BLaER1 (cell line): ENCODE results near the gene SNX21.

Experiments
- H3K27ac ChIP-seq: shearing (Covaris generic); formaldehyde crosslinking; 2 replicates; pipeline ENCODE4 v1.8.1; 2022
- H3K27me3 ChIP-seq: shearing (Covaris generic); formaldehyde crosslinking; 2 replicates; pipeline ENCODE4 v1.8.1; 2022
- H3K36me3 ChIP-seq: shearing (Covaris generic); formaldehyde crosslinking; 2 replicates; pipeline ENCODE4 v1.8.1; 2022
- H3K4me1 ChIP-seq: shearing (Covaris generic); formaldehyde crosslinking; 2 replicates; pipeline ENCODE4 v1.8.1; 2022
- H3K4me2 ChIP-seq: shearing (Covaris generic); formaldehyde crosslinking; 2 replicates; pipeline ENCODE4 v1.8.1; 2022
- H3K4me3 ChIP-seq: shearing (Covaris generic); formaldehyde crosslinking; 2 replicates; pipeline ENCODE4 v1.8.1; 2022
- H3K9ac ChIP-seq: shearing (Covaris generic); formaldehyde crosslinking; 2 replicates; pipeline ENCODE4 v1.8.1; 2022
- H3K9me3 ChIP-seq: shearing (Covaris generic); formaldehyde crosslinking; 2 replicates; pipeline ENCODE4 v1.8.1; 2022
- H4K20me1 ChIP-seq: shearing (Covaris generic); formaldehyde crosslinking; 2 replicates; pipeline ENCODE4 v1.8.1; 2022
- Cebpa-rat ChIP-seq: shearing (Covaris generic); IDR thresholded peaks from 2 replicates; pipeline ENCODE4 v1.8.1; 2022

SNX21 gene

GRCh38 chr20:45833883-45834796 lies 541 bp downstream of the SNX21 start:
- Histone ChIP-seq H3K9me3 (no peaks in the 10 kb centered on the region), H3K4me2 (peak overlapping the region; percentile 95), H3K4me3 (peak overlapping the region; percentile 66), H3K36me3 (no peaks in the 10 kb centered on the region), H3K27me3 (peaks cover 32% of the 10 kb centered on the region), H3K9ac (peak overlapping the region; percentile 50), H3K4me1 (peaks cover 14% of the 10 kb centered on the region), H3K27ac (no peak overlapping the region), H4K20me1 (0 out of 2 replicates have a peak, but pooled peaks cover 4% of the 10 kb centered on the region)
- TF ChIP-seq Cebpa-rat, result no peak

DNA sequence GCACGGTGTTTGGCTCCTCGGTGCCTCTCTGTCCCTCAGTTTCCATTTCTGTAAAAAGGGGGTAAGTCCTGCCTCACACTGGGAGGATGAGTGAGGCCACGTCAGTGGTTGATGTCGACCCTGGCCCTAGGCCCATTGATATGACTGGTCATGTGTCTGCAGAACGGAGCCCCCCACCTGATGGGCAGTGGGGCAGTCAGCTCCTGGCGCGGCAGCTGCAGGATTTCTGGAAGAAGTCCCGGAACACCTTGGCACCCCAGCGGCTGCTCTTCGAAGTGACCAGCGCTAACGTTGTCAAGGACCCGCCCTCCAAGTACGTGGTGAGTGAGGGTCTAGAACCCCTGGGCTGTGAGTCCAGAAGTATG lies 1.2 kb downstream of the SNX21 start:
- Histone ChIP-seq H3K27me3 (peaks cover 32% of the 10 kb centered on the region), H3K4me2 (no peak overlapping the region), H4K20me1 (0 out of 2 replicates have a peak, but pooled peaks cover 4% of the 10 kb centered on the region), H3K4me1 (peaks cover 14% of the 10 kb centered on the region), H3K9ac (no peak overlapping the region), H3K36me3 (no peaks in the 10 kb centered on the region), H3K9me3 (no peaks in the 10 kb centered on the region), H3K27ac (no peak overlapping the region), H3K4me3 (no peak overlapping the region)
- TF ChIP-seq Cebpa-rat, result no peak

GRCh38 chr20:45835329-45835765 lies 1.7 kb downstream of the SNX21 start:
- H3K36me3 ChIP-seq, result no peaks in the 10 kb centered on the region
- H3K4me3 ChIP-seq, result no peak overlapping the region
- TF ChIP-seq Cebpa-rat, result no peak
- peaks cover 32% of the 10 kb centered on the region for H3K27me3 ChIP-seq
- H3K27ac ChIP-seq, result no peak overlapping the region
- H3K9ac ChIP-seq, result no peak overlapping the region
- H3K4me2 ChIP-seq, result no peak overlapping the region
- no peaks in the 10 kb centered on the region for H3K9me3 ChIP-seq
- H4K20me1 ChIP-seq, result 0 out of 2 replicates have a peak, but pooled peaks cover 4% of the 10 kb centered on the region
- peaks cover 14% of the 10 kb centered on the region for H3K4me1 ChIP-seq

DNA sequence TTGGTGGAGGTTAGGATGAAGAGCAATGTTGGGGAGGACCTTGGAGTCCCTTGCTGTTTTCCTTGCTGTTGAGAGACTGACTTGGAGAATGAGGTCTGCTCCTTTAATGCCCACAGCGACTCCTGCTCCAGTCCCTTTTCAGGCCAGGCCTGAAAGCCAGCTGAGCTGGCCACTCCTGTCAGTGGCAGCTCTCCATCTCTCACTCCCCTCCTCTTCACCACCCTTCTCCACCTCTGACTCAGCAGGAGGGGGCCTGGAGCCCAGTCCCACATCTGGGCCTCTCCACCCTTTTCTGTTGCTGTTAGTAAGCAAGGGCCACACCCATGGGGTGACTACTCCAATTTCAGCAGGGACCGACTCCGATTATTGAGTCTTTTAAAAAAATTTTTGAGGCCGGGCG lies 2.2 kb downstream of the SNX21 start:
- Histone ChIP-seq H3K27ac (no peak overlapping the region), H3K4me2 (no peak overlapping the region), H3K9me3 (no peaks in the 10 kb centered on the region), H3K4me1 (peaks cover 14% of the 10 kb centered on the region), H3K4me3 (no peak overlapping the region), H4K20me1 (0 out of 2 replicates have a peak, but pooled peaks cover 4% of the 10 kb centered on the region), H3K36me3 (peaks cover 3% of the 10 kb centered on the region; the same call in 1 of the 2 replicates), H3K27me3 (peaks cover 32% of the 10 kb centered on the region), H3K9ac (no peak overlapping the region)
- TF ChIP-seq Cebpa-rat, result no peak

DNA sequence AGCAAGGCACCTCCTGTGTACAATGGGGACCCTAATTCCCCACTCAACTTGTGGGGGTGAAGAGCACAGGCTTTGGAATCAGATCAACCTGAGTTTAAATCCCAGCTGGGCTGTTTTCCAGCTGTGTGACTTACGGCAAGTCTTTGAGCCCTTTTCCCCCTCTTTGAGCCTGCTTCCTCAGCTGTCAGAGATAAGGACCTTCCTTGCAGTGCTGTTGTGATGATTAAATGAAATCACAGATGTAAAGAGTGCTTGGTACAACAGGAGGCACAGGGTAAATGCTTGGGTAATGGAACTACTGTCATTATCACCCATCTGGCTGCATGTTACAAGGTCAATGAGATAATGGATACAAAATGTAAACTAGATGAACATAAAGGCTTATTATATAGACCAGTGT lies 3.2 kb downstream of the SNX21 start:
- H3K4me3 ChIP-seq, result no peak overlapping the region
- no peak overlapping the region for H3K27ac ChIP-seq
- peaks cover 32% of the 10 kb centered on the region for H3K27me3 ChIP-seq
- H3K9ac ChIP-seq, result no peak overlapping the region
- H4K20me1 ChIP-seq, result 0 out of 2 replicates have a peak, but pooled peaks cover 4% of the 10 kb centered on the region
- H3K4me1 ChIP-seq, result peaks cover 18% of the 10 kb centered on the region
- H3K9me3 ChIP-seq, result no peaks in the 10 kb centered on the region
- no peak overlapping the region for H3K4me2 ChIP-seq
- peaks cover 13% of the 10 kb centered on the region for H3K36me3 ChIP-seq
- no peak for TF ChIP-seq Cebpa-rat

- Histone ChIP-seq H3K4me2 (no peak overlapping the region), H3K4me1 (peaks cover 16% of the 10 kb centered on the region), H3K9me3 (no peaks in the 10 kb centered on the region), H4K20me1 (no peaks in the 10 kb centered on the region), H3K27me3 (no peaks in the 10 kb centered on the region), H3K4me3 (no peak overlapping the region), H3K27ac (no peak overlapping the region), H3K36me3 (peaks cover 52% of the 10 kb centered on the region), H3K9ac (no peak overlapping the region)
- TF ChIP-seq Cebpa-rat, result no peak
Measured at GRCh38 chr20:45840700-45841198, 7.2 kb downstream of the SNX21 start.

DNA sequence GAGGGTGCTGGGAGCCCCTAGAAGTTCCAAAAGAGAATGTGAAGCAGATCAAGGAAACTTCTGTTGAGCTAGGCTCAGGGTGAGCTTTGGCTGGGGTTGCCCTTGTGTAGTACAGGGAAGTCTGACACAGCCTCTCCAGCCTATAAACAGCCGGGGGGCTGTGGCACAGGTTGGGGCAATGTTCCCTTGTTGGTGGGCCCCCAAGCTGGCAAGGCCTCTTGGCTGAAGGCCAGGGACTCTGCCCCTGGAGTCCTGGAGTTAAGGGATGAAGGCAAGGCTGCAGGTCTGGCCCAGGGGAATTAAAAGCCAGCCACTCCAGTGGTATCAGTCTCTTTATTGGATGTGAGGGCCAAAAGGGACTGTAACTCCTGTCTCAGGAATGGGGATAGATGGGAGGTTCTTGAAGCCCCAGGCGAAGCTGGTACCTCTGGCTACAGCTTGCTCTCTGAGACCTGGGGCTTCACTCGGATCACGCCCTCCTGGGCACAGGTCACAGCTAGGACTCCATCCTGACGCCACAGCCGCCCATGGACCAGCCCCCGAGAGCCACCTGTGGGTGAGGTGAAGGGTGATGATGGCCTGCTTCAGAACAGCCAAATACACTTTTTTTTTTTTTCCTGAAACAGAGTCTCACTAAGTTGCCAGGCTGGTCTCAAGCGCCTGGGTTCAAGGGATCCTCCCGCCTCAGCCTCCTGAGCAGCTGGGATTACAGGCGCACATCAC lies 8.0 kb downstream of the SNX21 start:
- Histone ChIP-seq H3K9me3 (no peaks in the 10 kb centered on the region), H3K36me3 (peaks cover 60% of the 10 kb centered on the region), H3K9ac (peak overlapping the region; percentile 7; the same call in 1 of the 2 replicates), H3K4me3 (no peak overlapping the region), H3K27me3 (no peaks in the 10 kb centered on the region), H3K4me1 (peaks cover 16% of the 10 kb centered on the region), H4K20me1 (no peaks in the 10 kb centered on the region), H3K4me2 (peak overlapping the region; percentile 61), H3K27ac (peak overlapping the region; percentile 58)
- TF ChIP-seq Cebpa-rat, result no peak

GRCh38 chr20:45842169-45842812 lies 8.7 kb downstream of the SNX21 start:
- no peak for TF ChIP-seq Cebpa-rat
- Histone ChIP-seq H3K27me3 (no peaks in the 10 kb centered on the region), H3K9me3 (no peaks in the 10 kb centered on the region), H3K36me3 (peaks cover 66% of the 10 kb centered on the region), H3K27ac (peak overlapping the region; percentile 58), H4K20me1 (no peaks in the 10 kb centered on the region), H3K9ac (peak overlapping the region; percentile 7; the same call in 1 of the 2 replicates), H3K4me3 (no peak overlapping the region), H3K4me2 (peak overlapping the region; percentile 61), H3K4me1 (peaks cover 16% of the 10 kb centered on the region)

- H3K4me2 ChIP-seq, result no peak overlapping the region
Measured at GRCh38 chr20:45843506-45843905, 9.9 kb downstream of the SNX21 start.

More at GRCh38 chr20:45843506-45843905, 9.9 kb downstream of the SNX21 start:
- Histone ChIP-seq H3K27ac (no peak overlapping the region), H4K20me1 (no peaks in the 10 kb centered on the region), H3K9ac (no peak overlapping the region), H3K27me3 (no peaks in the 10 kb centered on the region), H3K9me3 (no peaks in the 10 kb centered on the region), H3K4me1 (peaks cover 16% of the 10 kb centered on the region), H3K4me3 (no peak overlapping the region), H3K36me3 (peaks cover 78% of the 10 kb centered on the region)
- no peak for TF ChIP-seq Cebpa-rat
